ENCODE data around the gene MATN1.

Gene MATN1

DNA sequence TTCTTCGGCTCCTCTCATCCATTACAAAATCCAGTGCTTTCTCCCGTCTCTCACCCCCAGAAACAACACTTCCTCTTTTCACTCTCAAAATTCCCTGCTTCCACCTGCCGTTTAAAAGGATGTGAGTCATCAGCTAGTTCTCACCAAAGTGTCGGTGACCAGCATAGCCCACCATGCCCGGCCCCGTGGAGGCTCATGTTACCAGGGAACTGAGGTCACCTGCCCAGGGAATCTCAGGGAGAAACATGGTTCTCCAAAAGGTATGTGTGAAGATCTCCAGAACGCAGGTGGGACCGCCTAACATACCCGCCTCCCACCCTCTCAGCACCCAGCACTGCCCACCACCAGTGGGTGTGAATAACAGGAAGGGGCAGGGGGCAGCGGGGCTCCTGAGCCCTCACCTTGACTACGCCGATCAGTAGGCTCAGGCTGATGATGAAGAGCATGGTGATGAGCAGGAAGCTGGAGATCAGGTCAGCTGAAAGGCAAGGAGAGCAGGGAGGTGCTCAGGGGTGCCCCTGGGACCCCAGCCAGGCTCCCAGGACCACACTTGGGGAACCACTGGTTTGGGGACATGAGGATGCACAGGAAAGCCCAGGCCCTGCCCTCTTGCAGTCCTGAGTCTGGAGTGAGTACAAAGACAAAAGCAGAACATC, 18.0 kb upstream of the MATN1 start:
- no peak for ATAC-seq
- TF ChIP-seq TCF4 (CRISPR knock-in tag; IDR thresholded peaks at IDR 0.05; ENCODE audit: borderline replicate concordance) (no peak), RARB (CRISPR knock-in tag; IDR thresholded peaks at IDR 0.05) (no peak), SNAI2 (CRISPR knock-in tag; IDR thresholded peaks at IDR 0.05) (no peak), ISL1 (CRISPR knock-in tag; IDR thresholded peaks at IDR 0.05) (no peak), ZFP3 (CRISPR knock-in tag; IDR thresholded peaks at IDR 0.05) (no peak), TOX (CRISPR knock-in tag; IDR thresholded peaks at IDR 0.05; ENCODE audit: borderline replicate concordance) (no peak), GLIS3 (CRISPR knock-in tag; IDR thresholded peaks at IDR 0.05) (no peak), CSDC2 (CRISPR knock-in tag; IDR thresholded peaks at IDR 0.05) (no peak), ZNF8 (CRISPR knock-in tag; IDR thresholded peaks at IDR 0.05) (no peak), ESRRG (CRISPR knock-in tag; IDR thresholded peaks at IDR 0.05) (no peak), ZFP30 (CRISPR knock-in tag; IDR thresholded peaks at IDR 0.05) (no peak), ARNTL (CRISPR knock-in tag; IDR thresholded peaks at IDR 0.05; ENCODE audit: borderline replicate concordance, low read depth) (no peak), PPARA (CRISPR knock-in tag; IDR thresholded peaks at IDR 0.05; ENCODE audit: borderline replicate concordance) (no peak), ZC3H10 (CRISPR knock-in tag; IDR thresholded peaks at IDR 0.05) (no peak), BACH2 (CRISPR knock-in tag; IDR thresholded peaks at IDR 0.05; ENCODE audit: borderline replicate concordance) (no peak)
- TF ChIP-seq, protein P1, sequence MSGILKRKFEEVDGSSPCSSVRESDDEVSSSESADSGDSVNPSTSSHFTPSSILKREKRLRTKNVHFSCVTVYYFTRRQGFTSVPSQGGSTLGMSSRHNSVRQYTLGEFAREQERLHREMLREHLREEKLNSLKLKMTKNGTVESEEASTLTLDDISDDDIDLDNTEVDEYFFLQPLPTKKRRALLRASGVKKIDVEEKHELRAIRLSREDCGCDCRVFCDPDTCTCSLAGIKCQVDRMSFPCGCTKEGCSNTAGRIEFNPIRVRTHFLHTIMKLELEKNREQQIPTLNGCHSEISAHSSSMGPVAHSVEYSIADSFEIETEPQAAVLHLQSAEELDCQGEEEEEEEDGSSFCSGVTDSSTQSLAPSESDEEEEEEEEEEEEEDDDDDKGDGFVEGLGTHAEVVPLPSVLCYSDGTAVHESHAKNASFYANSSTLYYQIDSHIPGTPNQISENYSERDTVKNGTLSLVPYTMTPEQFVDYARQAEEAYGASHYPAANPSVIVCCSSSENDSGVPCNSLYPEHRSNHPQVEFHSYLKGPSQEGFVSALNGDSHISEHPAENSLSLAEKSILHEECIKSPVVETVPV (CRISPR knock-in tag; IDR thresholded peaks at IDR 0.05): no peak
- TF ChIP-seq, protein P2, sequence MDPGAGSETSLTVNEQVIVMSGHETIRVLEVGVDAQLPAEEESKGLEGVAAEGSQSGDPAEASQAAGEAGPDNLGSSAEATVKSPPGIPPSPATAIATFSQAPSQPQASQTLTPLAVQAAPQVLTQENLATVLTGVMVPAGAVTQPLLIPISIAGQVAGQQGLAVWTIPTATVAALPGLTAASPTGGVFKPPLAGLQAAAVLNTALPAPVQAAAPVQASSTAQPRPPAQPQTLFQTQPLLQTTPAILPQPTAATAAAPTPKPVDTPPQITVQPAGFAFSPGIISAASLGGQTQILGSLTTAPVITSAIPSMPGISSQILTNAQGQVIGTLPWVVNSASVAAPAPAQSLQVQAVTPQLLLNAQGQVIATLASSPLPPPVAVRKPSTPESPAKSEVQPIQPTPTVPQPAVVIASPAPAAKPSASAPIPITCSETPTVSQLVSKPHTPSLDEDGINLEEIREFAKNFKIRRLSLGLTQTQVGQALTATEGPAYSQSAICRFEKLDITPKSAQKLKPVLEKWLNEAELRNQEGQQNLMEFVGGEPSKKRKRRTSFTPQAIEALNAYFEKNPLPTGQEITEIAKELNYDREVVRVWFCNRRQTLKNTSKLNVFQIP (CRISPR knock-in tag; IDR thresholded peaks at IDR 0.05; ENCODE audit: borderline replicate concordance, low read depth): no peak
- TF ChIP-seq, protein P3, sequence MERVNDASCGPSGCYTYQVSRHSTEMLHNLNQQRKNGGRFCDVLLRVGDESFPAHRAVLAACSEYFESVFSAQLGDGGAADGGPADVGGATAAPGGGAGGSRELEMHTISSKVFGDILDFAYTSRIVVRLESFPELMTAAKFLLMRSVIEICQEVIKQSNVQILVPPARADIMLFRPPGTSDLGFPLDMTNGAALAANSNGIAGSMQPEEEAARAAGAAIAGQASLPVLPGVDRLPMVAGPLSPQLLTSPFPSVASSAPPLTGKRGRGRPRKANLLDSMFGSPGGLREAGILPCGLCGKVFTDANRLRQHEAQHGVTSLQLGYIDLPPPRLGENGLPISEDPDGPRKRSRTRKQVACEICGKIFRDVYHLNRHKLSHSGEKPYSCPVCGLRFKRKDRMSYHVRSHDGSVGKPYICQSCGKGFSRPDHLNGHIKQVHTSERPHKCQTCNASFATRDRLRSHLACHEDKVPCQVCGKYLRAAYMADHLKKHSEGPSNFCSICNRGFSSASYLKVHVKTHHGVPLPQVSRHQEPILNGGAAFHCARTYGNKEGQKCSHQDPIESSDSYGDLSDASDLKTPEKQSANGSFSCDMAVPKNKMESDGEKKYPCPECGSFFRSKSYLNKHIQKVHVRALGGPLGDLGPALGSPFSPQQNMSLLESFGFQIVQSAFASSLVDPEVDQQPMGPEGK (CRISPR knock-in tag; IDR thresholded peaks at IDR 0.05; ENCODE audit: borderline replicate concordance): no peak
- TF ChIP-seq, protein P4, sequence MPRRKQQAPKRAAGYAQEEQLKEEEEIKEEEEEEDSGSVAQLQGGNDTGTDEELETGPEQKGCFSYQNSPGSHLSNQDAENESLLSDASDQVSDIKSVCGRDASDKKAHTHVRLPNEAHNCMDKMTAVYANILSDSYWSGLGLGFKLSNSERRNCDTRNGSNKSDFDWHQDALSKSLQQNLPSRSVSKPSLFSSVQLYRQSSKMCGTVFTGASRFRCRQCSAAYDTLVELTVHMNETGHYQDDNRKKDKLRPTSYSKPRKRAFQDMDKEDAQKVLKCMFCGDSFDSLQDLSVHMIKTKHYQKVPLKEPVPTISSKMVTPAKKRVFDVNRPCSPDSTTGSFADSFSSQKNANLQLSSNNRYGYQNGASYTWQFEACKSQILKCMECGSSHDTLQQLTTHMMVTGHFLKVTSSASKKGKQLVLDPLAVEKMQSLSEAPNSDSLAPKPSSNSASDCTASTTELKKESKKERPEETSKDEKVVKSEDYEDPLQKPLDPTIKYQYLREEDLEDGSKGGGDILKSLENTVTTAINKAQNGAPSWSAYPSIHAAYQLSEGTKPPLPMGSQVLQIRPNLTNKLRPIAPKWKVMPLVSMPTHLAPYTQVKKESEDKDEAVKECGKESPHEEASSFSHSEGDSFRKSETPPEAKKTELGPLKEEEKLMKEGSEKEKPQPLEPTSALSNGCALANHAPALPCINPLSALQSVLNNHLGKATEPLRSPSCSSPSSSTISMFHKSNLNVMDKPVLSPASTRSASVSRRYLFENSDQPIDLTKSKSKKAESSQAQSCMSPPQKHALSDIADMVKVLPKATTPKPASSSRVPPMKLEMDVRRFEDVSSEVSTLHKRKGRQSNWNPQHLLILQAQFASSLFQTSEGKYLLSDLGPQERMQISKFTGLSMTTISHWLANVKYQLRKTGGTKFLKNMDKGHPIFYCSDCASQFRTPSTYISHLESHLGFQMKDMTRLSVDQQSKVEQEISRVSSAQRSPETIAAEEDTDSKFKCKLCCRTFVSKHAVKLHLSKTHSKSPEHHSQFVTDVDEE (CRISPR knock-in tag; IDR thresholded peaks at IDR 0.05): no peak

DNA sequence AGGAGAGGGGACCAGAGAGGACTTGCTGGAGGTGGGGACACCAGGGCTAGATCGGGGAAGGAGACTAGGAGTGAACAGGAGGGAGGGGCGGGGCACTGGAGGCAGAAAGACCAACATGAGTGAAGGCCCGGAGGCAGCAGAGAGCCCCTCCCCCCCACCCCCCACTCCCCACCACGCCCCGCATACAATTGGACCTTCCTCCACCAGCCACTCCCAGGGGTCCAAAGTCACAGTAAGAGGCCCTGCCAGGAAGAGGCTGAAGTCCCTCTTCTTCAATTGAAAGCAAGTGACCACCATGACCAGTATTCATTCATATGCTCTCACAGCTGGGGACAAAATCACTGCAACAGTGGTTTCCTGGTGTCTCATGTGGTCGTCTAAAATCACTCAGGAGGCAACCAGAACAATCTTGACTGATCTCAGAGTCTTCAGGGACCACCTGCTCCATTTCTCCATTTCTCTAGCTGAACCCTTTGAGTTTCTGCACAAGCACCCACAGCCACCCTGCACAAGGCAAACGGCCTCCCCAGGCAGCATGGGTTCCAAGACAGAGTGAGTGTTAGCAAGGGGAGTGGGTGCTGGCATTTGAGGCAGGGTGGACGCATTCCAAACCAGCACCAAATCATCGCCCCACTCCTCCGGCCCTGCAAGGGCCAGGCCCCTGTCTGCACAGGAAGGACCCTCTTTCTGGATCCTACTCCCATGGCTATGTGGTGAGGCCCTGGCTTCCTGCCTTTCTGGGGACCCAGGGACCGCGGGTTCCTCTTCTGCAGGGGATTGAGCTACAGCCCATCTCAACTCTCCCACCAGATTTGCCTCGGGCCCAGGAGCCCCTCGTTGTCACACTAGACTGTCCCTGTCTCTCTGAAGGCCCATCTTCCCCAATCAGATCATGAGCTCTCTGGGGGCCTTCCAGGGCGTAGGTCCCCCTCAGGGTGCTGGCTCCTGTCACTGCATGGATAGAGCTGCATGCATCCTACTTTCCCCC, 17.2 kb upstream of the MATN1 start:
- no peak for ATAC-seq
- TF ChIP-seq, protein P1 (CRISPR knock-in tag; IDR thresholded peaks at IDR 0.05): no peak
- TF ChIP-seq, protein P5, sequence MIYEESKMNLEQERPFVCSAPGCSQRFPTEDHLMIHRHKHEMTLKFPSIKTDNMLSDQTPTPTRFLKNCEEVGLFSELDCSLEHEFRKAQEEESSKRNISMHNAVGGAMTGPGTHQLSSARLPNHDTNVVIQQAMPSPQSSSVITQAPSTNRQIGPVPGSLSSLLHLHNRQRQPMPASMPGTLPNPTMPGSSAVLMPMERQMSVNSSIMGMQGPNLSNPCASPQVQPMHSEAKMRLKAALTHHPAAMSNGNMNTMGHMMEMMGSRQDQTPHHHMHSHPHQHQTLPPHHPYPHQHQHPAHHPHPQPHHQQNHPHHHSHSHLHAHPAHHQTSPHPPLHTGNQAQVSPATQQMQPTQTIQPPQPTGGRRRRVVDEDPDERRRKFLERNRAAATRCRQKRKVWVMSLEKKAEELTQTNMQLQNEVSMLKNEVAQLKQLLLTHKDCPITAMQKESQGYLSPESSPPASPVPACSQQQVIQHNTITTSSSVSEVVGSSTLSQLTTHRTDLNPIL (CRISPR knock-in tag; IDR thresholded peaks at IDR 0.05; ENCODE audit: low read depth): no peak
- no peak for TF ChIP-seq ISL1 (CRISPR knock-in tag; IDR thresholded peaks at IDR 0.05)
- TF ChIP-seq ZFP3 (CRISPR knock-in tag; IDR thresholded peaks at IDR 0.05): no peak
- TF ChIP-seq ZNF8 (CRISPR knock-in tag; IDR thresholded peaks at IDR 0.05): no peak
- TF ChIP-seq BACH2 (CRISPR knock-in tag; IDR thresholded peaks at IDR 0.05; ENCODE audit: borderline replicate concordance): no peak
- TF ChIP-seq SNAI2 (CRISPR knock-in tag; IDR thresholded peaks at IDR 0.05): no peak
- TF ChIP-seq CSDC2 (CRISPR knock-in tag; IDR thresholded peaks at IDR 0.05): no peak
- TF ChIP-seq TOX (CRISPR knock-in tag; IDR thresholded peaks at IDR 0.05; ENCODE audit: borderline replicate concordance): no peak
- TF ChIP-seq, protein P2 (CRISPR knock-in tag; IDR thresholded peaks at IDR 0.05; ENCODE audit: borderline replicate concordance, low read depth): no peak
- TF ChIP-seq ZNF70 (CRISPR knock-in tag; IDR thresholded peaks at IDR 0.05): no peak
- no peak for TF ChIP-seq ESRRG (CRISPR knock-in tag; IDR thresholded peaks at IDR 0.05)

All from SK-N-SH treated with all-trans-retinoic acid at 6 μM for 48 hours (cell line).